Peyer's patch (tissue), 4 donors: Measurements from ENCODE around the gene COLEC11.

ENCODE experiments used
- CTCF ChIP-seq, 6 experiments: fragments of 450-650 bp in 4 of 6; fragments of 200-600 bp in 2 of 6; sonication (generic) in 1 of 6; IDR thresholded peaks; one replicate each; pipeline ENCODE4 v1.5.1; 2017 to 2019; ENCODE audit warnings: antibody characterized with exemption in 6 of 6, mild to moderate bottlenecking in 3 of 6, moderate library complexity in 1 of 6
- POLR2A ChIP-seq, 2 donors: fragments of 450-650 bp; IDR thresholded peaks; one replicate each; pipeline ENCODE4 v1.5.1; 2017; ENCODE audit warnings: antibody characterized with exemption in 2 of 2, mild to moderate bottlenecking in 2 of 2, moderate library complexity in 2 of 2

- no peak for TF ChIP-seq POLR2A (IDR thresholded peaks at IDR 0.05)
- no peak for TF ChIP-seq CTCF (IDR thresholded peaks at IDR 0.05)
Measured at GRCh38 chr2:3683748-3684454, 89.0 kb downstream of the COLEC11 start.
